Gastroesophageal sphincter (tissue), 3 donors: ENCODE results near the gene UNKL.

ENCODE experiments used
- CTCF ChIP-seq, 4 experiments: fragments of 200-600 bp in 2 of 4; fragments of 450-650 bp in 2 of 4; sonication (generic) in 1 of 4; IDR thresholded peaks; one replicate each; pipeline ENCODE4 v1.5.1; 2017 to 2019; ENCODE audit warnings: antibody characterized with exemption in 4 of 4, mild to moderate bottlenecking in 2 of 4, moderate library complexity in 2 of 4
- EP300 ChIP-seq: sonication (generic); formaldehyde crosslinking; IDR thresholded peaks from one replicate; pipeline ENCODE4 v1.6.1; 2017; ENCODE audit warnings: antibody characterized with exemption, mild to moderate bottlenecking
- POLR2AphosphoS5 ChIP-seq: sonication (generic); formaldehyde crosslinking; IDR thresholded peaks from one replicate; pipeline ENCODE4 v1.6.1; 2017; ENCODE audit warnings: antibody characterized with exemption

GRCh38 chr16:1449201-1449788 is 34.8 kb upstream of the UNKL start:
- TF ChIP-seq EP300 (no peak), CTCF (IDR thresholded peaks at IDR 0.05) (no peak), POLR2AphosphoS5 (no peak)
